ENCODE results near the gene FAM117A.

- peak; percentile 43 for TF ChIP-seq CTCF (IDR thresholded peaks at IDR 0.05; ENCODE audit: low read depth, low read length, poor library complexity, severe bottlenecking)
- no peak for TF ChIP-seq EZH2phosphoT487 (IDR thresholded peaks at IDR 0.05; ENCODE audit: borderline replicate concordance, low read length)
Observed at GRCh38 chr17:49703557-49704277, 60.2 kb downstream of the FAM117A start.

Measured in DOHH2 (cell line).